ENCODE measurements around the gene OR4D11.
A peak's percentile ranks its signal among the peaks of the same experiment; 100 is the strongest.

Gene OR4D11

GRCh38 chr11:59550368-59550841 lies 47.0 kb downstream of the OR4D11 start:
- DNase-seq = peak; percentile 96

- peak; percentile 96 for DNase-seq
These were observed 47.7 kb downstream of the OR4D11 start for GRCh38 chr11:59550842-59551658.

GRCh38 chr11:59551659-59552521 lies 48.5 kb downstream of the OR4D11 start:
- DNase-seq = peak; percentile 88

GRCh38 chr11:59552844-59553243 lies 49.5 kb downstream of the OR4D11 start:
- peak; percentile 5 for DNase-seq

- DNase-seq = no peak
These were observed 49.9 kb downstream of the OR4D11 start for GRCh38 chr11:59553323-59553722.
